ENCODE results near the gene TTLL12. TPM values are rescaled to one million over a fixed set of nuclear protein-coding genes. Genes with fewer than 3 reads are reported as not detected.

TTLL12 gene
- 10 to 100 TPM; 13.1 to 16.4 TPM for total RNA-seq
- 10 to 100 TPM; 12.2 to 13.6 TPM for polyA plus RNA-seq
- long read RNA-seq, donor 1, transcript TTLL12-201 (14 exons, 3,385 nt), result major isoform, 5 of 19 reads
- long read RNA-seq, donor 1, partial matches to known transcripts, result 13 of 19 reads
- long read RNA-seq, donor 1, other reads (novel, unspliced or antisense), result 0 of 19 reads
- long read RNA-seq, donor 2, transcript TTLL12-201 (14 exons, 3,385 nt), result major isoform, 13 of 25 reads
- long read RNA-seq, donor 2, partial matches to known transcripts, result 6 of 25 reads
- long read RNA-seq, donor 2, other reads (novel, unspliced or antisense), result 6 of 25 reads

- WGBS, 2 donors, result 0% methylated on average over 56 to 87 of the region's 87 CpGs
- intact Hi-C loops (cut with DNase I), result loop anchor here in 1 of 2 donors (2.0 kb wide), 1 partner anchor 34 kb away; no protein-coding TSS in a partner anchor
- DNase-seq, result peak in 1 of 2 donors; percentile 73
- Histone ChIP-seq H3K27me3 (ENCODE audit: control insufficient read depth in 1 of 2, insufficient read depth in 2 of 2, low read length in 1 of 2) (no peaks in the 10 kb centered on the region), H3K36me3 (ENCODE audit: control insufficient read depth in 1 of 2, insufficient read depth in 2 of 2, low read length in 1 of 2) (no peaks in the 10 kb centered on the region), H3K4me1 (ENCODE audit: control insufficient read depth in 1 of 2, insufficient read depth in 2 of 2, low read length in 2 of 2) (no peaks in the 10 kb centered on the region), H3K27ac (ENCODE audit: low read depth in 1 of 2, low read length in 2 of 2) (peak within 1 kb of the TSS; percentile 38 to 96), H3K4me3 (ENCODE audit: low read length in 2 of 2) (peak within 1 kb of the TSS; percentile 66 to 86), H3K9me3 (ENCODE audit: control insufficient read depth, low read length) (no peaks in the 10 kb centered on the region)
- ATAC-seq (ENCODE audit: low FRiP score), result peak; percentile 30
Observed at GRCh38 chr22:43186272-43187170, at the start of gene TTLL12. TSS of gene TTLL12 (minus strand) at chr22:43187134. CDS start at chr22:43187069, 65 bp downstream.

- no peak overlapping the region for H3K27ac ChIP-seq (ENCODE audit: low read depth in 1 of 2, low read length in 2 of 2)
- 86% methylated on average over 22 of the region's 22 CpGs for WGBS, 2 donors
Observed at GRCh38 chr22:43235445-43236409, 48.8 kb upstream of the TTLL12 start.

GRCh38 chr22:43234264-43234988 is 47.5 kb upstream of the TTLL12 start:
- DNase-seq (no peak), ATAC-seq (ENCODE audit: low FRiP score) (no peak)
- Histone ChIP-seq H3K4me3 (ENCODE audit: low read length in 2 of 2) (no peak overlapping the region), H3K27ac (ENCODE audit: low read depth in 1 of 2, low read length in 2 of 2) (no peak overlapping the region), H3K4me1 (ENCODE audit: control insufficient read depth in 1 of 2, insufficient read depth in 2 of 2, low read length in 2 of 2) (no peaks in the 10 kb centered on the region), H3K9me3 (ENCODE audit: control insufficient read depth, low read length) (no peaks in the 10 kb centered on the region), H3K36me3 (ENCODE audit: control insufficient read depth in 1 of 2, insufficient read depth in 2 of 2, low read length in 1 of 2) (no peaks in the 10 kb centered on the region), H3K27me3 (ENCODE audit: control insufficient read depth in 1 of 2, insufficient read depth in 2 of 2, low read length in 1 of 2) (no peaks in the 10 kb centered on the region)
- WGBS, 2 donors, result 48 to 59% methylated on average over 9 of the region's 9 CpGs
- intact Hi-C loops (cut with DNase I), result loop anchor here in 1 of 2 donors (5.0 kb wide), 1 partner anchor 153 kb away; no protein-coding TSS in a partner anchor

More at GRCh38 chr22:43235445-43236409, 48.8 kb upstream of the TTLL12 start:
- Histone ChIP-seq H3K4me3 (ENCODE audit: low read length in 2 of 2) (no peak overlapping the region), H3K27me3 (ENCODE audit: control insufficient read depth in 1 of 2, insufficient read depth in 2 of 2, low read length in 1 of 2) (no peaks in the 10 kb centered on the region), H3K9me3 (ENCODE audit: control insufficient read depth, low read length) (no peaks in the 10 kb centered on the region), H3K4me1 (ENCODE audit: control insufficient read depth in 1 of 2, insufficient read depth in 2 of 2, low read length in 2 of 2) (no peaks in the 10 kb centered on the region), H3K36me3 (ENCODE audit: control insufficient read depth in 1 of 2, insufficient read depth in 2 of 2, low read length in 1 of 2) (no peaks in the 10 kb centered on the region)
- no peak for ATAC-seq (ENCODE audit: low FRiP score)
- intact Hi-C loops (cut with DNase I), result no loop called here
- no peak for DNase-seq

- ATAC-seq (ENCODE audit: low FRiP score) (no peak), DNase-seq (no peak)
- intact Hi-C loops (cut with DNase I), result loop anchor here in 1 of 2 donors (5.0 kb wide), 1 partner anchor 154 kb away; no protein-coding TSS in a partner anchor
- Histone ChIP-seq H3K36me3 (ENCODE audit: control insufficient read depth in 1 of 2, insufficient read depth in 2 of 2, low read length in 1 of 2) (no peaks in the 10 kb centered on the region), H3K27ac (ENCODE audit: low read depth in 1 of 2, low read length in 2 of 2) (no peak overlapping the region), H3K9me3 (ENCODE audit: control insufficient read depth, low read length) (no peaks in the 10 kb centered on the region), H3K4me3 (ENCODE audit: low read length in 2 of 2) (no peak overlapping the region), H3K27me3 (ENCODE audit: control insufficient read depth in 1 of 2, insufficient read depth in 2 of 2, low read length in 1 of 2) (no peaks in the 10 kb centered on the region), H3K4me1 (ENCODE audit: control insufficient read depth in 1 of 2, insufficient read depth in 2 of 2, low read length in 2 of 2) (no peaks in the 10 kb centered on the region)
- WGBS, 2 donors, result 80 to 84% methylated on average over 6 of the region's 6 CpGs
Observed at GRCh38 chr22:43233529-43233928, 46.6 kb upstream of the TTLL12 start.

- ATAC-seq (ENCODE audit: low FRiP score) (no peak), DNase-seq (no peak)
- Histone ChIP-seq H3K27me3 (ENCODE audit: control insufficient read depth in 1 of 2, insufficient read depth in 2 of 2, low read length in 1 of 2) (no peaks in the 10 kb centered on the region), H3K4me1 (ENCODE audit: control insufficient read depth in 1 of 2, insufficient read depth in 2 of 2, low read length in 2 of 2) (no peaks in the 10 kb centered on the region), H3K9me3 (ENCODE audit: control insufficient read depth, low read length) (no peaks in the 10 kb centered on the region), H3K36me3 (ENCODE audit: control insufficient read depth in 1 of 2, insufficient read depth in 2 of 2, low read length in 1 of 2) (no peaks in the 10 kb centered on the region), H3K4me3 (ENCODE audit: low read length in 2 of 2) (no peak overlapping the region), H3K27ac (ENCODE audit: low read depth in 1 of 2, low read length in 2 of 2) (no peak overlapping the region)
- intact Hi-C loops (cut with DNase I), result loop anchor here in 1 of 2 donors (5.0 kb wide), 1 partner anchor 155 kb away; no protein-coding TSS in a partner anchor
- 79 to 85% methylated on average over 8 of the region's 8 CpGs for WGBS, 2 donors
Observed at GRCh38 chr22:43232445-43232844, 45.5 kb upstream of the TTLL12 start.

- ATAC-seq (ENCODE audit: low FRiP score) (no peak), DNase-seq (no peak)
- Histone ChIP-seq H3K9me3 (ENCODE audit: control insufficient read depth, low read length) (no peaks in the 10 kb centered on the region), H3K36me3 (ENCODE audit: control insufficient read depth in 1 of 2, insufficient read depth in 2 of 2, low read length in 1 of 2) (no peaks in the 10 kb centered on the region), H3K27ac (ENCODE audit: low read depth in 1 of 2, low read length in 2 of 2) (no peak overlapping the region), H3K4me1 (ENCODE audit: control insufficient read depth in 1 of 2, insufficient read depth in 2 of 2, low read length in 2 of 2) (no peaks in the 10 kb centered on the region), H3K4me3 (ENCODE audit: low read length in 2 of 2) (no peak overlapping the region), H3K27me3 (ENCODE audit: control insufficient read depth in 1 of 2, insufficient read depth in 2 of 2, low read length in 1 of 2) (no peaks in the 10 kb centered on the region)
- WGBS, 2 donors, result 65 to 69% methylated on average over 15 of the region's 15 CpGs
- intact Hi-C loops (cut with DNase I), result loop anchor here (2.0 to 5.0 kb wide), 2 partner anchors 155 to 156 kb away; no protein-coding TSS in a partner anchor
Observed at GRCh38 chr22:43231724-43232034, 44.7 kb upstream of the TTLL12 start.

- Histone ChIP-seq H3K4me1 (ENCODE audit: control insufficient read depth in 1 of 2, insufficient read depth in 2 of 2, low read length in 2 of 2) (no peaks in the 10 kb centered on the region), H3K4me3 (ENCODE audit: low read length in 2 of 2) (no peak overlapping the region), H3K27ac (ENCODE audit: low read depth in 1 of 2, low read length in 2 of 2) (no peak overlapping the region), H3K27me3 (ENCODE audit: control insufficient read depth in 1 of 2, insufficient read depth in 2 of 2, low read length in 1 of 2) (no peaks in the 10 kb centered on the region), H3K36me3 (ENCODE audit: control insufficient read depth in 1 of 2, insufficient read depth in 2 of 2, low read length in 1 of 2) (no peaks in the 10 kb centered on the region), H3K9me3 (ENCODE audit: control insufficient read depth, low read length) (no peaks in the 10 kb centered on the region)
- WGBS, 2 donors, result 17% methylated on average over 23 of the region's 23 CpGs
- DNase-seq, result no peak
- no peak for ATAC-seq (ENCODE audit: low FRiP score)
- intact Hi-C loops (cut with DNase I), result loop anchor here (2.0 to 5.0 kb wide), 2 partner anchors 156 kb away; no protein-coding TSS in a partner anchor
Observed at GRCh38 chr22:43230971-43231723, 44.2 kb upstream of the TTLL12 start.

Data from aorta (tissue), 5 donors.